HEK293 (cell line): ENCODE data around the gene TMEM51.

Source experiments
- CTCF ChIP-seq: fragments of 450-650 bp; formaldehyde crosslinking; IDR thresholded peaks from 2 replicates; pipeline ENCODE4 v1.5.1; 2016; ENCODE audit warnings: missing biosample characterization, missing genetic modification characterization
- OVOL3 ChIP-seq: fragments of 450-650 bp; formaldehyde crosslinking; IDR thresholded peaks from 2 replicates; pipeline ENCODE4 v1.5.1; 2016; ENCODE audit warnings: missing biosample characterization, missing genetic modification characterization
- REST ChIP-seq: fragments of 450-650 bp; formaldehyde crosslinking; IDR thresholded peaks from 2 replicates; pipeline ENCODE4 v1.5.1; 2016; ENCODE audit warnings: missing biosample characterization, missing genetic modification characterization
- ZBTB20 ChIP-seq: fragments of 450-650 bp; formaldehyde crosslinking; IDR thresholded peaks from 2 replicates; pipeline ENCODE4 v1.5.1; 2016; ENCODE audit warnings: missing biosample characterization, missing genetic modification characterization
- ZBTB26 ChIP-seq: fragments of 450-650 bp; formaldehyde crosslinking; optimal IDR thresholded peaks from 2 replicates; pipeline ENCODE3; 2016; ENCODE audit warnings: missing biosample characterization, mild to moderate bottlenecking, missing genetic modification characterization
- ZNF514 ChIP-seq: fragments of 450-650 bp; formaldehyde crosslinking; IDR thresholded peaks from 2 replicates; pipeline ENCODE4 v1.5.1; 2016; ENCODE audit warnings: missing biosample characterization, missing genetic modification characterization
- ZNF530 ChIP-seq: fragments of 450-650 bp; formaldehyde crosslinking; IDR thresholded peaks from 2 replicates; pipeline ENCODE4 v1.5.1; 2016; ENCODE audit warnings: low read depth, missing biosample characterization, missing genetic modification characterization
- ZNF558 ChIP-seq: fragments of 450-650 bp; formaldehyde crosslinking; IDR thresholded peaks from 2 replicates; pipeline ENCODE4 v1.5.1; 2016; ENCODE audit warnings: missing biosample characterization, missing genetic modification characterization
- ZNF596 ChIP-seq: fragments of 450-650 bp; IDR thresholded peaks from 2 replicates; pipeline ENCODE4 v1.5.0; 2018; ENCODE audit warnings: missing biosample characterization, mild to moderate bottlenecking, missing genetic modification characterization, moderate library complexity
- ZNF645 ChIP-seq: fragments of 450-650 bp; formaldehyde crosslinking; IDR thresholded peaks from 2 replicates; pipeline ENCODE4; 2016; ENCODE audit warnings: missing biosample characterization, missing genetic modification characterization
- ZNF843 ChIP-seq: fragments of 450-650 bp; formaldehyde crosslinking; IDR thresholded peaks from 2 replicates; pipeline ENCODE4 v1.5.1; 2016; ENCODE audit warnings: missing biosample characterization, missing genetic modification characterization
- ZSCAN5A ChIP-seq: fragments of 450-650 bp; formaldehyde crosslinking; IDR thresholded peaks from 2 replicates; pipeline ENCODE4 v1.5.1; 2016; ENCODE audit warnings: missing biosample characterization, missing genetic modification characterization

GRCh38 chr1:15260418-15261154 lies 107.0 kb downstream of the TMEM51 start:
- TF ChIP-seq ZNF514: no peak
- TF ChIP-seq ZNF645 (tag by site-specific recombination): no peak
- TF ChIP-seq ZSCAN5A (tag by site-specific recombination): no peak
- TF ChIP-seq ZNF596 (tag by site-specific recombination): no peak
- no peak for TF ChIP-seq CTCF (tag by site-specific recombination)
- no peak for TF ChIP-seq ZBTB20 (tag by site-specific recombination)
- no peak for TF ChIP-seq ZBTB26 (tag by site-specific recombination)
- no peak for TF ChIP-seq ZNF530
- TF ChIP-seq OVOL3: no peak
- no peak for TF ChIP-seq REST (tag by site-specific recombination)
- TF ChIP-seq ZNF558 (tag by site-specific recombination): no peak
- TF ChIP-seq ZNF843 (tag by site-specific recombination): no peak
